ENCODE measurements around the gene PRR12.

Gene PRR12

GRCh38 chr19:49592486-49593232, 1.7 kb downstream of the PRR12 start:
- DNase-seq (ENCODE audit: low read depth), result no peak

GRCh38 chr19:49593233-49594113, 2.5 kb downstream of the PRR12 start:
- DNase-seq (ENCODE audit: low read depth), result peak; percentile 89

GRCh38 chr19:49594157-49594992, 3.4 kb downstream of the PRR12 start:
- no peak for DNase-seq (ENCODE audit: low read depth)

GRCh38 chr19:49594993-49595818, 4.2 kb downstream of the PRR12 start:
- no peak for DNase-seq (ENCODE audit: low read depth)

GRCh38 chr19:49595819-49596404, 4.9 kb downstream of the PRR12 start:
- DNase-seq (ENCODE audit: low read depth), result no peak

DNA sequence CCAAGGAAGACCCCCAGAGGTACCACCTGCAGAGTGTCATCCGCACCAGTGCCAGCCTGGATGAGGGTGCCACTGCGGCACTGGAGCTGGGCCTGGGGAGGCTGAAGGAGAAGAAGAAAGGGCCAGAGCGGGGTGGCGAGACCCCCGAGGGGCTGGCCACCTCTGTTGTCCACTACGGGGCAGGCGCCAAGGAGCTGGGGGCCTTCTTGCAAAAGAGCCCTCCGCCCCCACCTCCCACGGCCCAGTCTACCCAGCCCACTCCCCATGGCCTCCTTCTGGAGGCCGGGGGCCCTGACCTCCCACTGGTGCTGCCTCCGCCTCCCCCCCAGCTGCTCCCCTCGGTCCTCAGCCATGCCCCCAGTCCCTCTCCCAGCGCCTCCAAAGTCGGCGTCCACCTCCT, 5.4 kb downstream of the PRR12 start:
- DNase-seq (ENCODE audit: low read depth), result no peak

GRCh38 chr19:49596954-49597702, 6.1 kb downstream of the PRR12 start:
- DNase-seq (ENCODE audit: low read depth), result no peak

DNA sequence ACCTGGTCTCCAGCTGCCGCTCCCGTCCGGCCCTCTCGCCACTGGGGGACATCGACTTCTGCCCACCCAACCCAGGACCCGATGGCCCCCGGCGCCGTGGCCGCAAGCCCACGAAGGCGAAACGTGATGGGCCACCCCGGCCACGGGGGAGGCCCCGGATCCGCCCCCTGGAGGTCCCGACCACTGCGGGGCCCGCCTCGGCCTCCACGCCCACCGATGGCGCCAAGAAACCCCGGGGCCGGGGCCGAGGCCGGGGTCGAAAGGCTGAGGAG, 6.7 kb downstream of the PRR12 start:
- DNase-seq (ENCODE audit: low read depth), result no peak

- no peak for DNase-seq (ENCODE audit: low read depth)
These were observed 8.7 kb downstream of the PRR12 start for GRCh38 chr19:49599378-49600295.

DNA sequence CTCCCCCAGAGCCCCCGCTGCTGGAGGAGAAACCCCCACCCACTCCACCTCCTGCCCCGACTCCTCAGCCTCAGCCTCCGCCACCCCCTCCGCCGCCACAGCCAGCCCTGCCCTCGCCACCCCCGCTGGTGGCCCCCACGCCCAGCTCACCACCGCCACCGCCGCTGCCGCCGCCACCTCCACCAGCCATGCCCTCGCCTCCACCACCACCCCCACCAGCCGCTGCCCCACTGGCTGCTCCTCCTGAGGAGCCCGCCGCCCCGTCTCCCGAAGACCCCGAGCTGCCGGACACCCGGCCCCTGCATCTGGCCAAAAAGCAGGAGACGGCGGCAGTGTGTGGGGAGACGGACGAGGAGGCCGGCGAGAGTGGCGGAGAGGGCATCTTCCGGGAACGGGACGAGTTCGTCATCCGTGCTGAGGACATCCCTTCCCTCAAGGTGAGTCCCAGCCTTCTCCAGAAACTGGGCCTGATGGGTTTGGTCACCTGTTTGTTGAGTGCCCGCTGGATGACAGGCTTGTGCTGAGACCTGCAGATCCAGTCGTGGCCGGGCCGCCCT, 10.6 kb downstream of the PRR12 start:
- DNase-seq (ENCODE audit: low read depth), result no peak

GRCh38 chr19:49602806-49603205, 11.8 kb downstream of the PRR12 start:
- DNase-seq (ENCODE audit: low read depth), result no peak

- no peak for DNase-seq (ENCODE audit: low read depth)
These were observed 14.6 kb downstream of the PRR12 start for GRCh38 chr19:49605605-49606004.

DNA sequence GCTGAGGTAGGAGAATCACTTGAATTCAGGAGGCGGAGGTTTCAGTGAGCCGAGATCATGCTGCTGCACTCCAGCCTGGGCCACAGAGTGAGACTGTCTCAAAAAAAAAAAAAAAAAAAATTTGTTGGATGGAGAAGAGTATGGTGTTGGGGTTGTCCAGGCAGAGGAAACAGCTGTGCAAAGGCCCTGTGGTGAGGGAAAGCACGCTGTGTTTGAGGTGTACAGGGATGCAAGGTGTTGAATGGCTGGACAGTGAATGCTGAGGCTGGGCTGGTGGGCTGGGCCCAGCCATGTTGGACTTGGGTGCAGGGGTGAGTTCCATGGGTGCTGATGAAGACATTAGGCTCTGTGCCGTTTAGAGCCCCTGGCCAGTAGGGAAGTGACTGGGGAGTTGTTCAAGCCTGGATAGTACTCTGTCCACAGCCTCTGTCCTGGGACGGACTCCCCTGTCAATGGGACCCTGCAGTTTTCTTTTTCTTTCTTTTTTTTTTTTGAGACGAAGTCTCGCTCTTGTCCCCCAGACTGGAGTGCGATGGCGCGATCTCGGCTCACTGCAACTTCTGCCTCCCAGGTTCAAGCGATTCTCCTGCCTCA, 18.6 kb downstream of the PRR12 start:
- DNase-seq (ENCODE audit: low read depth), result no peak

- no peak for DNase-seq (ENCODE audit: low read depth)
These were observed 22.4 kb downstream of the PRR12 start for GRCh38 chr19:49613374-49613773.

DNA sequence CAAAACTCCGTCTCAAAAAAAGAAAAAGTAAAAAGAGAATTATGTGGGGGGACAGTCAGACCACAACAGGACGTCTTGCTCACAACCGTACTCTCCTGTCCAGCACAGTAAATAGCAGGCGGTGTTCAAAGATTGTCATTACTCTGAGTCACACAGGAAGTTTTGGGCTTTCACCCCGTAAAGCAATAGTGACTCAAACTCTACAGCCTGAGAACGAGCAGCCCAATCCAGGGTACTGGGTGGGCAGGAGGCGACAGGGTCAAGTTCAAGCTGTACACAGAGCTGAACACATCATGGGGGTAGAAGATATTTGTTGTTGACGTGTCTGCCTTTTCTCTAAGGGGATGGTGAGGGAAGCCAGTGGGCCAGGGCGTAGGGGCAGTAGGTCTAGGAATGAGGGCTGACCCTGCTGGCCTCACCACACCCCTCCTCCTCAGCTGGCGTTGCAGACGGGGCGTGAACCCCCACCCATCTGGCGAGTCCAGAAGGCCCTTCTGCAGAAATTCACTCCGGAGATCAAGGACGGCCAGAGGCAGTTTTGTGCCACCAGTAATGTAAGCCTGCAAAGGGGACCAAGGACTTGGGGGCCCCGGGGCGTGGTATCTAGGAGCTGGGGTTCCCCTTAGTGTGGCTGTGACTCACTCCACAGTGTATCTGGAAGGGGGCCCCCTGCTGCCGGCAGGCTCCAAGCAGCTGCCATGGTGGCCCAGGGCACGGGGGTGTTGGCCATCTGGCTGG, 23.3 kb downstream of the PRR12 start:
- no peak for DNase-seq (ENCODE audit: low read depth)

GRCh38 chr19:49615861-49616260, 24.9 kb downstream of the PRR12 start:
- DNase-seq (ENCODE audit: low read depth), result no peak

GRCh38 chr19:49616532-49616931, 25.6 kb downstream of the PRR12 start:
- no peak for DNase-seq (ENCODE audit: low read depth)

- DNase-seq (ENCODE audit: low read depth), result no peak
These were observed 26.0 kb downstream of the PRR12 start for GRCh38 chr19:49616945-49617344.

All from stimulated activated CD8-positive, alpha-beta memory T cell treated with anti-CD3 and anti-CD28 coated beads, Interleukin-4, amount 100 ng/mL, for 24 hours (primary cell).